ENCODE results near the gene HOXB8. TPM values are rescaled to one million over a fixed set of nuclear protein-coding genes. Genes with fewer than 3 reads are reported as not detected.

The HOXB8 gene
- total and polyA plus RNA-seq, 10 of the 15 experiments (the other 5 are each of a cell fraction or from before 2014, with no cell fraction given), result 0.21 TPM; not detected in 9

GRCh38 chr17:48593840-48594537 is 21.1 kb downstream of the HOXB8 start (continued):
- TF ChIP-seq, protein P1, sequence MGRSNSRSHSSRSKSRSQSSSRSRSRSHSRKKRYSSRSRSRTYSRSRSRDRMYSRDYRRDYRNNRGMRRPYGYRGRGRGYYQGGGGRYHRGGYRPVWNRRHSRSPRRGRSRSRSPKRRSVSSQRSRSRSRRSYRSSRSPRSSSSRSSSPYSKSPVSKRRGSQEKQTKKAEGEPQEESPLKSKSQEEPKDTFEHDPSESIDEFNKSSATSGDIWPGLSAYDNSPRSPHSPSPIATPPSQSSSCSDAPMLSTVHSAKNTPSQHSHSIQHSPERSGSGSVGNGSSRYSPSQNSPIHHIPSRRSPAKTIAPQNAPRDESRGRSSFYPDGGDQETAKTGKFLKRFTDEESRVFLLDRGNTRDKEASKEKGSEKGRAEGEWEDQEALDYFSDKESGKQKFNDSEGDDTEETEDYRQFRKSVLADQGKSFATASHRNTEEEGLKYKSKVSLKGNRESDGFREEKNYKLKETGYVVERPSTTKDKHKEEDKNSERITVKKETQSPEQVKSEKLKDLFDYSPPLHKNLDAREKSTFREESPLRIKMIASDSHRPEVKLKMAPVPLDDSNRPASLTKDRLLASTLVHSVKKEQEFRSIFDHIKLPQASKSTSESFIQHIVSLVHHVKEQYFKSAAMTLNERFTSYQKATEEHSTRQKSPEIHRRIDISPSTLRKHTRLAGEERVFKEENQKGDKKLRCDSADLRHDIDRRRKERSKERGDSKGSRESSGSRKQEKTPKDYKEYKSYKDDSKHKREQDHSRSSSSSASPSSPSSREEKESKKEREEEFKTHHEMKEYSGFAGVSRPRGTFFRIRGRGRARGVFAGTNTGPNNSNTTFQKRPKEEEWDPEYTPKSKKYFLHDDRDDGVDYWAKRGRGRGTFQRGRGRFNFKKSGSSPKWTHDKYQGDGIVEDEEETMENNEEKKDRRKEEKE (IDR thresholded peaks at IDR 0.05), result no peak
- TF ChIP-seq HDAC2 (IDR thresholded peaks at IDR 0.05) (no peak), ZZZ3 (IDR thresholded peaks at IDR 0.05; ENCODE audit: control insufficient read depth, insufficient read length, low read depth) (no peak), SMC3 (IDR thresholded peaks at IDR 0.05; ENCODE audit: borderline replicate concordance, low read length) (peak; percentile 95), MTA2 (IDR thresholded peaks at IDR 0.05; ENCODE audit: low read depth) (no peak), CEBPZ (IDR thresholded peaks at IDR 0.05; ENCODE audit: low read depth, low read length) (no peak), EGR1 (IDR thresholded peaks at IDR 0.05; ENCODE audit: borderline replicate concordance in 1 of 2, low read depth in 2 of 2, low read length in 2 of 2) (no peak), CHD4 (IDR thresholded peaks at IDR 0.05) (no peak), USF1 (IDR thresholded peaks at IDR 0.05; ENCODE audit: borderline replicate concordance, extremely low read length, insufficient read depth, low read depth, low read length) (no peak), NKRF (conservative IDR thresholded peaks at IDR 0.05) (0 out of 2 replicates have a peak, but pooled peaks have one; percentile 45), POLR2A (IDR thresholded peaks at IDR 0.05; ENCODE audit: low read depth, low read length) (no peak), RAD21 (IDR thresholded peaks at IDR 0.05; ENCODE audit: insufficient read depth, low read depth, low read length) (peak; percentile 80), CHD1 (IDR thresholded peaks at IDR 0.05; ENCODE audit: low read depth, low read length) (no peak), IRF4 (IDR thresholded peaks at IDR 0.05; ENCODE audit: low read depth, low read length) (0 out of 2 replicates have a peak, but pooled peaks have one; percentile 23), SUZ12 (IDR thresholded peaks at IDR 0.05; ENCODE audit: unreplicated experiment) (no peak), CBFB (IDR thresholded peaks at IDR 0.05; ENCODE audit: low read depth) (no peak), SMAD1 (IDR thresholded peaks at IDR 0.05; ENCODE audit: low read depth, partially characterized antibody) (no peak), DPF2 (IDR thresholded peaks at IDR 0.05) (no peak), CREM (IDR thresholded peaks at IDR 0.05; ENCODE audit: low read depth) (0 out of 2 replicates have a peak, but pooled peaks have one; percentile 20)
- TF ChIP-seq, protein P2, sequence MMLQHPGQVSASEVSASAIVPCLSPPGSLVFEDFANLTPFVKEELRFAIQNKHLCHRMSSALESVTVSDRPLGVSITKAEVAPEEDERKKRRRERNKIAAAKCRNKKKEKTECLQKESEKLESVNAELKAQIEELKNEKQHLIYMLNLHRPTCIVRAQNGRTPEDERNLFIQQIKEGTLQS (IDR thresholded peaks at IDR 0.05; ENCODE audit: borderline replicate concordance, extremely low read depth, low read depth, low read length), result no peak
- TF ChIP-seq, protein P3, sequence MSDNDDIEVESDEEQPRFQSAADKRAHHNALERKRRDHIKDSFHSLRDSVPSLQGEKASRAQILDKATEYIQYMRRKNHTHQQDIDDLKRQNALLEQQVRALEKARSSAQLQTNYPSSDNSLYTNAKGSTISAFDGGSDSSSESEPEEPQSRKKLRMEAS (IDR thresholded peaks at IDR 0.05; ENCODE audit: low read depth, low read length), result no peak; the same call in 1 of the 2 replicates
